ENCODE data around the gene FBXO40. TPM values are rescaled to one million over a fixed set of nuclear protein-coding genes. Genes with fewer than 3 reads are reported as not detected.

Gene FBXO40
- total RNA-seq, 1 experiment from 2014 or later = not detected

GRCh38 chr3:121648219-121648958 is 55.2 kb downstream of the FBXO40 start:
- H3K4me2 ChIP-seq = no peak overlapping the region
- ChIA-PET CTCF (no interaction called here), POLR2A (ENCODE audit: unreplicated experiment) (no interaction called here)
- H4K20me1 ChIP-seq (ENCODE audit: insufficient read depth) = no peaks in the 10 kb centered on the region
- no peak overlapping the region for H3K4me3 ChIP-seq
- H2AFZ ChIP-seq = no peak overlapping the region
- intact Hi-C loops (cut with micrococcal nuclease; ENCODE audit: unreplicated experiment) = no loop called here
- H3K79me2 ChIP-seq (ENCODE audit: low read depth) = no peaks in the 10 kb centered on the region
- DNase-seq = no peak
- TF ChIP-seq EZH2 (IDR thresholded peaks at IDR 0.05; ENCODE audit: low read depth) (no peak), CTCF (conservative IDR thresholded peaks at IDR 0.05) (no peak)
- no peaks in the 10 kb centered on the region for H3K36me3 ChIP-seq (ENCODE audit: low read depth)
- H3K4me1 ChIP-seq (replicated peaks; ENCODE audit: insufficient read depth) = peaks cover 23% of the 10 kb centered on the region
- no peaks in the 10 kb centered on the region for H3F3A ChIP-seq (ENCODE audit: insufficient read depth, low read depth)
- no peaks in the 10 kb centered on the region for H3K9me3 ChIP-seq (ENCODE audit: insufficient read depth, low read depth)
- no peak overlapping the region for H3K27ac ChIP-seq
- H3K27me3 ChIP-seq (ENCODE audit: insufficient read depth, low read depth) = no peaks in the 10 kb centered on the region
- no peaks in the 10 kb centered on the region for H3K9me2 ChIP-seq (ENCODE audit: insufficient read depth)
- BruUV-seq (replicated peaks) = no TSS peak

- Histone ChIP-seq H3K27me3 (ENCODE audit: insufficient read depth, low read depth) (no peaks in the 10 kb centered on the region), H3K79me2 (ENCODE audit: low read depth) (no peaks in the 10 kb centered on the region), H3K36me3 (ENCODE audit: low read depth) (no peaks in the 10 kb centered on the region), H3K9me2 (ENCODE audit: insufficient read depth) (no peaks in the 10 kb centered on the region), H3K9me3 (ENCODE audit: insufficient read depth, low read depth) (no peaks in the 10 kb centered on the region), H3K4me1 (replicated peaks; ENCODE audit: insufficient read depth) (peaks cover 23% of the 10 kb centered on the region), H3K4me3 (no peak overlapping the region), H3K27ac (peak overlapping the region; percentile 12; the same call in 1 of the 2 replicates), H3F3A (ENCODE audit: insufficient read depth, low read depth) (no peaks in the 10 kb centered on the region), H4K20me1 (ENCODE audit: insufficient read depth) (no peaks in the 10 kb centered on the region), H2AFZ (no peak overlapping the region), H3K4me2 (0 out of 2 replicates have a peak overlapping the region, but pooled peaks have one; percentile 13)
- no peak for TF ChIP-seq CTCF (conservative IDR thresholded peaks at IDR 0.05)
- no peak for TF ChIP-seq EZH2 (IDR thresholded peaks at IDR 0.05; ENCODE audit: low read depth)
- DNase-seq = peak in 1 of 2 experiments; percentile 76
- BruUV-seq (replicated peaks) = no TSS peak
- CTCF ChIA-PET = no interaction called here
- POLR2A ChIA-PET (ENCODE audit: unreplicated experiment) = no interaction called here
- intact Hi-C loops (cut with micrococcal nuclease; ENCODE audit: unreplicated experiment) = no loop called here
These were observed 56.5 kb downstream of the FBXO40 start for GRCh38 chr3:121649645-121650044.

- TF ChIP-seq EZH2 (IDR thresholded peaks at IDR 0.05; ENCODE audit: low read depth) = no peak
- TF ChIP-seq CTCF (conservative IDR thresholded peaks at IDR 0.05) = no peak
- no peaks in the 10 kb centered on the region for H3K27me3 ChIP-seq (ENCODE audit: insufficient read depth, low read depth)
- H3K27ac ChIP-seq = peak overlapping the region; percentile 47
- peaks cover 23% of the 10 kb centered on the region for H3K4me1 ChIP-seq (replicated peaks; ENCODE audit: insufficient read depth)
- H3K36me3 ChIP-seq (ENCODE audit: low read depth) = no peaks in the 10 kb centered on the region
- ChIA-PET POLR2A (ENCODE audit: unreplicated experiment) (no interaction called here), CTCF (no interaction called here)
- no peak overlapping the region for H3K4me2 ChIP-seq
- no peak overlapping the region for H3K4me3 ChIP-seq
- no peaks in the 10 kb centered on the region for H4K20me1 ChIP-seq (ENCODE audit: insufficient read depth)
- H2AFZ ChIP-seq = 0 out of 2 replicates have a peak overlapping the region, but pooled peaks have one; percentile 25
- H3F3A ChIP-seq (ENCODE audit: insufficient read depth, low read depth) = no peaks in the 10 kb centered on the region
- no peaks in the 10 kb centered on the region for H3K79me2 ChIP-seq (ENCODE audit: low read depth)
- BruUV-seq (replicated peaks) = no TSS peak
- intact Hi-C loops (cut with micrococcal nuclease; ENCODE audit: unreplicated experiment) = no loop called here
- DNase-seq = peak in 1 of 2 experiments; percentile 47
- H3K9me3 ChIP-seq (ENCODE audit: insufficient read depth, low read depth) = no peaks in the 10 kb centered on the region
- no peaks in the 10 kb centered on the region for H3K9me2 ChIP-seq (ENCODE audit: insufficient read depth)
These were observed 58.5 kb downstream of the FBXO40 start for GRCh38 chr3:121651684-121652083.
